ENCODE results near the gene HDGFL3. TPM values are rescaled to one million over a fixed set of nuclear protein-coding genes. Genes with fewer than 3 reads are reported as not detected.
A peak's percentile ranks its signal among the peaks of the same experiment; 100 is the strongest.

The HDGFL3 gene
- total RNA-seq, 6 donors from 2014 or later, result 16.8 to 36.8 (median 22.8) TPM

DNA sequence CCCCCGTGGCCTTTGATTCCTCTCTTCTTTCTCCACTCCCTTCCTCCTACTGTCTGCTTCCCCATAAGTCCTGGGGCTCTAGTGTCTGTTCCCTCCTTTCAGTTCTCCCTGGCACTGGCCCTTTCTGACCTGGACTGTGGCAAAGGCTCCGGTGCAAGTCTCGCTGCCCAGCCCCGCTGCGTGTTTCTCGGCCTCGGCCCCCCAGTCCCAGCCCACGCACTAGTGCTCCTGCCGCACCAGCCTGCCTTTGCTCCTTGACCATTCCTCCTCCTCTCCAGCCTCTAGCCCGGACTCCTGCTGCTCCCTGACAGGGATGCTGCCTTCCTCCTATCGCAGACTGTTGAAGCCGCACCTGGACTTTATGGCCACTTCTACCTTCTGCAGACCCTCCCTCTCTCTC is 98.1 kb downstream of the HDGFL3 start:
- peak in 1 of 2 donors; percentile 25 for ATAC-seq (ENCODE audit: low FRiP score in 2 of 2)

GRCh38 chr15:83108266-83109219 is 99.1 kb downstream of the HDGFL3 start:
- DNase-seq (peak; percentile 81 to 88), ATAC-seq (ENCODE audit: low FRiP score in 2 of 2) (peak; percentile 90)
- Histone ChIP-seq H3K4me1 (peaks cover 42 to 57% (median 46%) of the 10 kb centered on the region in 4 donors), H3K27me3 (peaks cover 0 to 9% (median 0%) of the 10 kb centered on the region in 4 donors), H3K27ac (peak overlapping the region; percentile 84 to 89 (median 86)), H3K36me3 (peaks cover 0 to under 1% (median 0%) of the 10 kb centered on the region in 4 donors), H3K9me3 (no peaks in the 10 kb centered on the region), H3K4me3 (peak overlapping the region; percentile 3 to 64 (median 56))
- 19 to 20% methylated on average over 15 to 21 of the region's 21 CpGs for WGBS, 2 donors
- TF ChIP-seq CTCF (IDR thresholded peaks at IDR 0.05) (no peak), EP300 (IDR thresholded peaks at IDR 0.05) (peak in 2 of 4 donors; percentile 38 to 64), POLR2AphosphoS5 (IDR thresholded peaks at IDR 0.05) (peak; percentile 59 to 75), POLR2A (IDR thresholded peaks at IDR 0.05) (peak in 3 of 4 donors; percentile 50 to 75 (median 58))

More for the DNA sequence above, 98.1 kb downstream of the HDGFL3 start:
- peak in 1 of 2 donors; percentile 71 for DNase-seq
- H3K27me3 ChIP-seq, result peaks cover 0 to 9% (median 0%) of the 10 kb centered on the region in 4 donors
- peak overlapping the region in 1 of 4 donors; percentile 64 for H3K4me3 ChIP-seq
- 85 to 93% methylated on average over 12 of the region's 12 CpGs for WGBS, 2 donors
- peak overlapping the region; percentile 27 to 87 (median 82) for H3K27ac ChIP-seq
- peaks cover 47 to 64% (median 53%) of the 10 kb centered on the region in 4 donors for H3K4me1 ChIP-seq
- H3K36me3 ChIP-seq, result peaks cover 0 to 8% (median 5%) of the 10 kb centered on the region in 4 donors
- TF ChIP-seq POLR2A (IDR thresholded peaks at IDR 0.05) (no peak), POLR2AphosphoS5 (IDR thresholded peaks at IDR 0.05) (no peak), EP300 (IDR thresholded peaks at IDR 0.05) (no peak), CTCF (IDR thresholded peaks at IDR 0.05) (no peak)
- H3K9me3 ChIP-seq, result no peaks in the 10 kb centered on the region

DNA sequence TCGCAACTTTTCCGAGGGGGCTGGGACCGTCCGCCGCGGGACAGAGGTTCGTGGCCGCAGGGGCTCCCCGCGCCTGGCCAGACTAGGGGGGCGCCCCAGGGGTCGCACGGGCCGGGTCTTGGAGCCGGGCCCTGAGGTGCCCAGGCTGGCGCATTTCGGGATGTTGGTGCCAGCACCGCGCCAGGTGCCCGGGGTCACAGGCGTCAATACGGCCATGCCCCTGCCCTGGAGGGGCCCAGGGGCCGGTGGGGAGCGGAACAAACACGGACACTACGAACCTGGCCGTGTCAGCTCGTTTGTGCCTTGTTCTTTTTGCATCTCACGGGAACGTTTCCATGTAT is 99.8 kb downstream of the HDGFL3 start:
- Histone ChIP-seq H3K9me3 (no peaks in the 10 kb centered on the region), H3K27me3 (peaks cover 0 to 9% (median 0%) of the 10 kb centered on the region in 4 donors), H3K36me3 (no peaks in the 10 kb centered on the region), H3K4me3 (peak overlapping the region; percentile 50 to 82 (median 63)), H3K27ac (peak overlapping the region; percentile 84 to 89 (median 86)), H3K4me1 (peaks cover 35 to 50% (median 39%) of the 10 kb centered on the region in 4 donors)
- whole genome bisulfite sequencing, 2 donors, result 3 to 6% methylated on average over 5 to 24 of the region's 30 CpGs
- DNase-seq (no peak), ATAC-seq (ENCODE audit: low FRiP score in 2 of 2) (peak in 1 of 2 donors; percentile 6)
- TF ChIP-seq CTCF (IDR thresholded peaks at IDR 0.05) (no peak), POLR2AphosphoS5 (IDR thresholded peaks at IDR 0.05) (no peak), EP300 (IDR thresholded peaks at IDR 0.05) (no peak), POLR2A (IDR thresholded peaks at IDR 0.05) (no peak)

DNA sequence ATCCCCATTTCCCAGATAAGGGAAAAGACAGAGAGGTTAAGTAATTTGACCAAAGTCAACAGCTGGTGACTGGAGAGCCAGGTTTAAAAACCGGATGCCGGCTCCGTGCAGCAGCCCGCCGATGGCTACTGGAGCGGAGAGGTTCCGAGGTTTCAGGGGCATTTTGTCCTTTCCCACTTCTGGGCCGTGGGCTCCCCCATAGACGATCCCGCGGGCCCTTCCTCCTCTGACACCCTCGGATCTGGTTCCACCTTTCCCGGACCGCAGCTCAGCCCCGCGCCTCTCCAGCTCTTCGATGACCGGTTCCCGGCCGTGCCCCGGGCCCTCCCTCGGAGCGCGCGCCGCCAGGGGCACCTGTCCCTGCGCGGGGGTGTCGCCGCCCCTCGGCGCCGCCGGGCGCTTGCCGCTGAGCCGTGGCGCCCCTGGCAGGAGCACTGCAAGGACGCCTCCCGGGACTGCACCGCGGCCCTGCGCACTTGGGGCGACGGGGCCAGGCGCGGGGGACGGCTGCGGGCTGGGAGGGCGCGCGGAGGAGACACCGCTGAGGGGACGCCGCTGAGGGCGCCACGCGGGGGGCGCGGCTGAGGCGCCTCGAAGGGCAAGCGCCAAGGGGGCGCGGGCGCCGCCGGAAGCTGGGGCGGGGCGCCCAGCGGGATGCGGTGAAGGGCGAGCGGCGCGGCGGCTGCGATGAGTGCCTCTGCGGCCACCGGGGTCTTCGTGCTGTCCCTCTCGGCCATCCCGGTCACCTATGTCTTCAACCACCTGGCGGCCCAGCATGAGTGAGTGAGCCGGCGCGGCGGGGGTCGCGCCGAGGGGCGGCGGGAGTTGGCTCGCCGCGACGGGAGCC is 100.4 kb downstream of the HDGFL3 start, which contains the start of gene TM6SF1:
TSS of gene TM6SF1 (plus strand) at position 652 of the 847 bp plus-strand sequence. CDS start at position 688, 36 bp downstream.
- Histone ChIP-seq H3K36me3 (no peaks in the 10 kb centered on the region), H3K27me3 (peaks cover 0 to 9% (median 0%) of the 10 kb centered on the region in 4 donors), H3K27ac (peak within 1 kb of the TSS; percentile 84 to 89 (median 86)), H3K4me1 (peaks cover 34 to 44% (median 36%) of the 10 kb centered on the region in 4 donors), H3K9me3 (no peaks in the 10 kb centered on the region), H3K4me3 (peak within 1 kb of the TSS; percentile 50 to 82 (median 63))
- WGBS, 2 donors, result 0% methylated on average over 2 to 73 of the region's 97 CpGs
- DNase-seq (peak; percentile 36 to 90), ATAC-seq (ENCODE audit: low FRiP score in 2 of 2) (peak in 1 of 2 donors; percentile 45)
- TF ChIP-seq POLR2AphosphoS5 (IDR thresholded peaks at IDR 0.05) (no peak), POLR2A (IDR thresholded peaks at IDR 0.05) (peak in 1 of 4 donors; percentile 48), EP300 (IDR thresholded peaks at IDR 0.05) (no peak), CTCF (IDR thresholded peaks at IDR 0.05) (no peak)
